ENCODE results near the gene SGCG. TPM values are rescaled to one million over a fixed set of nuclear protein-coding genes. Genes with fewer than 3 reads are reported as not detected.
"Not testable (repeated sequence)": the region's sequence is repeated elsewhere in the genome, so short reads cannot be mapped to it uniquely, and the experiment has no call there.

SGCG gene, protein sequence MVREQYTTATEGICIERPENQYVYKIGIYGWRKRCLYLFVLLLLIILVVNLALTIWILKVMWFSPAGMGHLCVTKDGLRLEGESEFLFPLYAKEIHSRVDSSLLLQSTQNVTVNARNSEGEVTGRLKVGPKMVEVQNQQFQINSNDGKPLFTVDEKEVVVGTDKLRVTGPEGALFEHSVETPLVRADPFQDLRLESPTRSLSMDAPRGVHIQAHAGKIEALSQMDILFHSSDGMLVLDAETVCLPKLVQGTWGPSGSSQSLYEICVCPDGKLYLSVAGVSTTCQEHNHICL
- 1 to 10 TPM in 1 of 4 donors, not detected in 3; 2.5 TPM for total RNA-seq

- Histone ChIP-seq H3K36me3 (no peaks in the 10 kb centered on the region), H3K9me3 (peaks cover 0 to 3% (median 0%) of the 10 kb centered on the region in 4 donors), H3K4me3 (no peak within 1 kb of the TSS), H3K4me1 (no peaks in the 10 kb centered on the region), H3K27ac (no peak within 1 kb of the TSS), H3K27me3 (no peaks in the 10 kb centered on the region)
- DNase-seq, result no peak
- no peak for TF ChIP-seq POLR2A (IDR thresholded peaks at IDR 0.05)
- TF ChIP-seq, protein P1, sequence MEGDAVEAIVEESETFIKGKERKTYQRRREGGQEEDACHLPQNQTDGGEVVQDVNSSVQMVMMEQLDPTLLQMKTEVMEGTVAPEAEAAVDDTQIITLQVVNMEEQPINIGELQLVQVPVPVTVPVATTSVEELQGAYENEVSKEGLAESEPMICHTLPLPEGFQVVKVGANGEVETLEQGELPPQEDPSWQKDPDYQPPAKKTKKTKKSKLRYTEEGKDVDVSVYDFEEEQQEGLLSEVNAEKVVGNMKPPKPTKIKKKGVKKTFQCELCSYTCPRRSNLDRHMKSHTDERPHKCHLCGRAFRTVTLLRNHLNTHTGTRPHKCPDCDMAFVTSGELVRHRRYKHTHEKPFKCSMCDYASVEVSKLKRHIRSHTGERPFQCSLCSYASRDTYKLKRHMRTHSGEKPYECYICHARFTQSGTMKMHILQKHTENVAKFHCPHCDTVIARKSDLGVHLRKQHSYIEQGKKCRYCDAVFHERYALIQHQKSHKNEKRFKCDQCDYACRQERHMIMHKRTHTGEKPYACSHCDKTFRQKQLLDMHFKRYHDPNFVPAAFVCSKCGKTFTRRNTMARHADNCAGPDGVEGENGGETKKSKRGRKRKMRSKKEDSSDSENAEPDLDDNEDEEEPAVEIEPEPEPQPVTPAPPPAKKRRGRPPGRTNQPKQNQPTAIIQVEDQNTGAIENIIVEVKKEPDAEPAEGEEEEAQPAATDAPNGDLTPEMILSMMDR (IDR thresholded peaks at IDR 0.05), result no peak
Observed at GRCh38 chr13:23180711-23181110, at the start of gene SGCG. TSS of gene SGCG (plus strand) at chr13:23180979. CDS start at chr13:23203695, 22,716 bp downstream.

- DNase-seq, result no peak
- no peaks in the 10 kb centered on the region for H3K9me3 ChIP-seq
Observed at GRCh38 chr13:23134542-23134941, 46.2 kb upstream of the SGCG start.

DNA sequence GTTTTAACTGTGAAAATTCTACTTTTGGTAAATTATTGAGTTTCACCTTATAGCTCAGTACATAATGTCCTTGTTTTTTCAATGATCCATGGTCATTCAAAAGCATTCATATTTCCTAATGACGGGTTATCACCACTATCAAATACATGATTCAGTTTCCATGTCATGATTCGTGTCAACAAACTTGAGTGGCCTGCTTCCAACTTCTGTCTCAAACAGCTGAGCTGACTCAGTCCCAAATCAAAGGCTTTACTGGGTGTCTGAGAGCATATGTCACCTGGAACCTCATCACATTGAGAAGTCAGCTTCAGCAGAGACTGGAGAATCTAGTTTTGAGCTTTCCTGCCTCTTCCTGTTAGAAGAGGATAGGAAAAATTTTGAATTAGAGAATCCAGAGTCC lies 40.3 kb upstream of the SGCG start:
- DNase-seq, result no peak
- Histone ChIP-seq H3K27me3 (no peaks in the 10 kb centered on the region), H3K27ac (no peak overlapping the region), H3K4me1 (no peaks in the 10 kb centered on the region), H3K9me3 (no peaks in the 10 kb centered on the region), H3K36me3 (no peaks in the 10 kb centered on the region), H3K4me3 (no peak overlapping the region)
- TF ChIP-seq POLR2A (IDR thresholded peaks at IDR 0.05), result no peak
- TF ChIP-seq, protein P1 (IDR thresholded peaks at IDR 0.05), result no peak

More at GRCh38 chr13:23134542-23134941, 46.2 kb upstream of the SGCG start:
- no peak overlapping the region for H3K4me3 ChIP-seq
- H3K36me3 ChIP-seq, result no peaks in the 10 kb centered on the region
- no peaks in the 10 kb centered on the region for H3K27me3 ChIP-seq
- no peak overlapping the region for H3K27ac ChIP-seq
- TF ChIP-seq, protein P1 (IDR thresholded peaks at IDR 0.05), result no peak
- TF ChIP-seq POLR2A (IDR thresholded peaks at IDR 0.05), result no peak
- H3K4me1 ChIP-seq, result no peaks in the 10 kb centered on the region

GRCh38 chr13:23141964-23142363 lies 38.8 kb upstream of the SGCG start:
- Histone ChIP-seq H3K36me3 (no peaks in the 10 kb centered on the region), H3K27me3 (no peaks in the 10 kb centered on the region), H3K4me1 (no peaks in the 10 kb centered on the region), H3K4me3 (no peak overlapping the region), H3K9me3 (no peaks in the 10 kb centered on the region), H3K27ac (no peak overlapping the region)
- no peak for DNase-seq
- TF ChIP-seq POLR2A (IDR thresholded peaks at IDR 0.05), result no peak

GRCh38 chr13:23142607-23143006 lies 38.2 kb upstream of the SGCG start:
- not testable (repeated sequence) for H3K9me3 ChIP-seq, H3K4me3 ChIP-seq, H3K27me3 ChIP-seq, H3K27ac ChIP-seq, DNase-seq, H3K36me3 ChIP-seq, H3K4me1 ChIP-seq

DNA sequence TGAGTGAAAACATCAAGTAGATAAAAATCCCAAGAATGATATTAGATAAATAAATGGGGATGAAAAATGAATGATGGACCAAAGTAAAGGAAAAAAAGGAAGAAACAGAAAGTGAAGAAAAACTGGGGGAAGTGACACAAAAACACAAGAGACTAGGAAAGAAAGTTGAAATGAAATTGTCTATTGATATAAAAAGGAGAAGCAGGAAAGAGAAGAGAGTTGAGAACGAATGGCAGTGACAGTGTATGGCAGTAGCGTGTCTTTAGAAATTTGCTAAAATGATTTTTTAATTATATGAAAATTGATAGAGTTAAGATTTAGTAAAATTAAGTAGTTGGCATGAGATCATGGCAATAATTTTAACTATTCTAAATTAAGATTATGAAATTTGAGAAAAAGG lies 36.3 kb upstream of the SGCG start:
- TF ChIP-seq, protein P1 (IDR thresholded peaks at IDR 0.05), result no peak
- no peak for TF ChIP-seq POLR2A (IDR thresholded peaks at IDR 0.05)
- Histone ChIP-seq H3K36me3 (no peaks in the 10 kb centered on the region), H3K27ac (no peak overlapping the region), H3K9me3 (no peaks in the 10 kb centered on the region), H3K27me3 (no peaks in the 10 kb centered on the region), H3K4me3 (no peak overlapping the region), H3K4me1 (no peaks in the 10 kb centered on the region)
- no peak for DNase-seq

- Histone ChIP-seq H3K27ac (no peak overlapping the region), H3K4me3 (no peak overlapping the region), H3K27me3 (no peaks in the 10 kb centered on the region), H3K9me3 (no peaks in the 10 kb centered on the region), H3K36me3 (no peaks in the 10 kb centered on the region), H3K4me1 (no peaks in the 10 kb centered on the region)
- TF ChIP-seq, protein P1 (IDR thresholded peaks at IDR 0.05), result no peak
- DNase-seq, result no peak
Observed at GRCh38 chr13:23146006-23146405, 34.8 kb upstream of the SGCG start.
